SK-N-SH (cell line): Measurements from ENCODE around the gene CDH13. TPM values are rescaled to one million over a fixed set of nuclear protein-coding genes. Genes with fewer than 3 reads are reported as not detected.
A peak's percentile ranks its signal among the peaks of the same experiment; 100 is the strongest.

Source experiments
- CTCF ChIA-PET: fragments of 300-600, 350-600 bp; formaldehyde crosslinking; extraction: SDS; loops from one replicate; lab custom pipeline; 2021; lab: Yijun Ruan, JAX
- POLR2A ChIA-PET: fragments of 350-600 bp; sonication (Branson Sonifier 250); formaldehyde crosslinking; extraction: SDS; loops from one replicate; lab custom pipeline; 2020; ENCODE audit warnings: antibody characterized with exemption, inconsistent platforms; lab: Yijun Ruan, JAX
- DNase-seq: peaks from one replicate; pipeline ENCODE4 v3.0.0; 2012
- H2AFZ ChIP-seq: fragments of 200-600 bp; sonication (generic); 2 replicates; pipeline ENCODE4 v1.8.1; 2016; ENCODE audit warnings: antibody characterized with exemption, mild to moderate bottlenecking, low read depth
- H3F3A ChIP-seq: fragments of 200-600 bp; sonication (generic); replicated peaks from 2 replicates; pipeline ENCODE3; 2016; ENCODE audit warnings: antibody characterized with exemption, mild to moderate bottlenecking; ENCODE audit not compliant: insufficient read depth
- H3K27ac ChIP-seq, 2 experiments: fragments of 200-500 bp in 1 of 2; fragments of 200-600 bp in 1 of 2; sonication (Bioruptor generic) in 1 of 2; sonication (generic), shearing (Covaris generic) in 1 of 2; 2 replicates each; pipeline versions ENCODE4 v1.5.1 to v1.6.1; 2014 to 2016; ENCODE audit warnings: low read depth in 2 of 2, inconsistent platforms in 1 of 2, low read length in 1 of 2, mild to moderate bottlenecking in 1 of 2, mixed read lengths in 1 of 2
- H3K27me3 ChIP-seq: fragments of 200-600 bp; sonication (generic), shearing (Covaris generic); 2 replicates; pipeline ENCODE4 v1.6.1; 2016; ENCODE audit warnings: mixed run types; ENCODE audit not compliant: insufficient read depth
- H3K36me3 ChIP-seq, 2 experiments: fragments of 200-500 bp in 1 of 2; fragments of 200-600 bp in 1 of 2; sonication (Bioruptor generic) in 1 of 2; sonication (generic) in 1 of 2; replicated peaks in 1 of 2; 2 replicates each; pipeline versions ENCODE3 to v1.5.1; 2014 to 2016; ENCODE audit warnings: low read length in 1 of 2, mild to moderate bottlenecking in 1 of 2; ENCODE audit not compliant: insufficient read depth in 2 of 2, control insufficient read depth in 1 of 2
- H3K4me1 ChIP-seq, 2 experiments: fragments of 200-500 bp in 1 of 2; fragments of 200-600 bp in 1 of 2; sonication (Bioruptor generic) in 1 of 2; sonication (generic), shearing (Covaris generic) in 1 of 2; 2 replicates each; pipeline versions ENCODE4 v1.5.1 to v1.6.1; 2014 to 2016; ENCODE audit warnings: low read depth in 1 of 2, low read length in 1 of 2, mixed run types in 1 of 2; ENCODE audit not compliant: insufficient read depth in 2 of 2, control insufficient read depth in 1 of 2
- H3K4me2 ChIP-seq: fragments of 200-600 bp; sonication (generic), shearing (Covaris generic); 2 replicates; pipeline ENCODE4 v1.6.1; 2017; ENCODE audit warnings: mixed run types
- H3K4me3 ChIP-seq, 2 experiments: fragments of 200-500 bp in 1 of 2; fragments of 200-600 bp in 1 of 2; sonication (Bioruptor generic) in 1 of 2; sonication (generic), shearing (Covaris generic) in 1 of 2; 2 replicates each; pipeline versions ENCODE4 v1.5.1 to v1.8.1; 2014 to 2016; ENCODE audit warnings: low read depth in 2 of 2, inconsistent platforms in 1 of 2, low read length in 1 of 2, mild to moderate bottlenecking in 1 of 2, mixed read lengths in 1 of 2, moderate library complexity in 1 of 2
- H3K79me2 ChIP-seq: fragments of 200-600 bp; sonication (generic); 2 replicates; pipeline ENCODE4 v1.8.1; 2017; ENCODE audit warnings: mild to moderate bottlenecking; ENCODE audit not compliant: insufficient read depth
- H3K9ac ChIP-seq: fragments of 200-600 bp; sonication (generic); 2 replicates; pipeline ENCODE4 v1.6.1; 2017; ENCODE audit warnings: mixed run types
- H3K9me2 ChIP-seq: fragments of 200-600 bp; sonication (generic); 2 replicates; pipeline ENCODE4 v1.6.1; 2017; ENCODE audit warnings: mixed run types
- H3K9me3 ChIP-seq: fragments of 200-600 bp; sonication (generic); 2 replicates; pipeline ENCODE4 v1.6.1; 2017; ENCODE audit warnings: mixed run types, mild to moderate bottlenecking, moderate library complexity
- H4K20me1 ChIP-seq: fragments of 200-600 bp; sonication (generic); 2 replicates; pipeline ENCODE4 v1.6.1; 2017; ENCODE audit warnings: mild to moderate bottlenecking, mixed run types; ENCODE audit not compliant: insufficient read depth
- CTCF ChIP-seq: fragments of 200-600 bp; sonication (generic); IDR thresholded peaks from 2 replicates; pipeline ENCODE4 v1.6.1; 2017; ENCODE audit warnings: antibody characterized with exemption, mild to moderate bottlenecking, moderate library complexity
- ELF1 ChIP-seq: IDR thresholded peaks from 2 replicates; pipeline ENCODE4 v1.4.0; 2012
- EZH2phosphoT487 ChIP-seq: fragments of 200-600 bp; sonication (generic); IDR thresholded peaks from 2 replicates; pipeline ENCODE4 v1.6.1; 2017; ENCODE audit warnings: low read depth, mixed run types, mild to moderate bottlenecking, antibody characterized with exemption, moderate library complexity, borderline replicate concordance
- FOSL2 ChIP-seq: IDR thresholded peaks from 2 replicates; pipeline ENCODE4 v1.4.0; 2012; ENCODE audit warnings: low read depth, mild to moderate bottlenecking, moderate library complexity, borderline replicate concordance
- FOXM1 ChIP-seq: IDR thresholded peaks from 2 replicates; pipeline ENCODE4 v1.4.0; 2012; ENCODE audit warnings: low read depth, mild to moderate bottlenecking
- GABPA ChIP-seq: IDR thresholded peaks from 2 replicates; pipeline ENCODE4 v1.4.0; 2012; ENCODE audit warnings: low read depth, mild to moderate bottlenecking
- GATA2 ChIP-seq: sonication (generic); formaldehyde crosslinking; IDR thresholded peaks from 2 replicates; pipeline ENCODE4 v1.5.0; 2020; ENCODE audit warnings: mild to moderate bottlenecking, missing genetic modification reagents
- MEF2A ChIP-seq: IDR thresholded peaks from 2 replicates; pipeline ENCODE4 v1.4.0; 2012; ENCODE audit warnings: low read depth, borderline replicate concordance
- MXI1 ChIP-seq: IDR thresholded peaks from 2 replicates; pipeline ENCODE4 v1.6.1; 2012; ENCODE audit warnings: mild to moderate bottlenecking, low read depth, low read length, improper control_type of control experiment
- NFIC ChIP-seq: IDR thresholded peaks from 2 replicates; pipeline ENCODE4 v1.4.0; 2012; ENCODE audit warnings: borderline replicate concordance
- NRF1 ChIP-seq: IDR thresholded peaks from 2 replicates; pipeline ENCODE4 v1.6.1; 2012; ENCODE audit warnings: low read depth, mild to moderate bottlenecking, low read length
- RXRA ChIP-seq: IDR thresholded peaks from 2 replicates; pipeline ENCODE4 v1.4.0; 2012; ENCODE audit warnings: low read depth, mild to moderate bottlenecking, borderline replicate concordance
- TAF1 ChIP-seq: IDR thresholded peaks from 2 replicates; pipeline ENCODE4 v1.6.1; 2012; ENCODE audit warnings: low read depth, mild to moderate bottlenecking, low read length, moderate library complexity, borderline replicate concordance
- TCF12 ChIP-seq: IDR thresholded peaks from 2 replicates; pipeline ENCODE4 v1.4.0; 2012
- TEAD4 ChIP-seq: IDR thresholded peaks from 2 replicates; pipeline ENCODE4 v1.4.0; 2012; ENCODE audit warnings: mild to moderate bottlenecking, borderline replicate concordance; ENCODE audit not compliant: insufficient read depth
- WGBS: methylation state at CpG from one replicate; pipeline ENCODE4 v1.1.6; 2017; ENCODE audit warnings: low lambda C conversion rate; 5-methylcytosine and 5-hydroxymethylcytosine counted together
- polyA plus RNA-seq, 3 experiments: library from polyadenylated mRNA; depleted of rRNA; stranded (reverse); fragments of >200 nt; gene quantifications; 2 replicates each; pipeline ENCODE4 v1.2.3, GENCODE V29; 2012

Gene CDH13
- polyA plus RNA-seq, 1 of the 3 experiments (the other 2 are of a cell fraction), result 93.0 TPM

- TF ChIP-seq GATA2 (CRISPR knock-in tag) (no peak), ELF1 (no peak), NRF1 (no peak), TCF12 (no peak), TAF1 (no peak), NFIC (no peak), CTCF (no peak), FOSL2 (no peak)
- TF ChIP-seq, all 33 proteins: peak for 0
Observed at GRCh38 chr16:83809092-83809491, 1182.3 kb downstream of the CDH13 start (continued).

GRCh38 chr16:83810901-83811300, 1184.1 kb downstream of the CDH13 start:
- peaks cover 45% of the 10 kb centered on the region for H3K79me2 ChIP-seq
- H3K27ac ChIP-seq, result peak overlapping the region in 1 of 2 experiments; percentile 53; a peak in 2 of 4 replicates
- no peaks in the 10 kb centered on the region for H3K9me2 ChIP-seq
- H3K36me3 ChIP-seq, result peaks cover 27 to 41% of the 10 kb centered on the region in 2 experiments
- no peak overlapping the region for H3K9ac ChIP-seq
- H4K20me1 ChIP-seq, result no peaks in the 10 kb centered on the region; the same call in 1 of the 2 replicates
- no peaks in the 10 kb centered on the region for H3K27me3 ChIP-seq
- peaks cover 9% of the 10 kb centered on the region for H3F3A ChIP-seq
- POLR2A ChIA-PET, result no interaction called here
- TF ChIP-seq GABPA (no peak), EZH2phosphoT487 (no peak), RXRA (no peak), ELF1 (no peak), NFIC (no peak), MXI1 (no peak), FOXM1 (no peak), TEAD4 (no peak), MEF2A (no peak)
- H3K4me2 ChIP-seq, result peak overlapping the region; percentile 20; the same call in 1 of the 2 replicates
- no peak for DNase-seq
- CTCF ChIA-PET, result no interaction called here
- no peak overlapping the region for H2AFZ ChIP-seq
- no peaks in the 10 kb centered on the region for H3K9me3 ChIP-seq
- no peak overlapping the region for H3K4me3 ChIP-seq
- H3K4me1 ChIP-seq, result peaks cover 8 to 14% of the 10 kb centered on the region in 2 experiments; a peak in 3 of 4 replicates
- WGBS, result 65% methylated on average over 1 of the region's 1 CpG
